ENCODE data around the gene TNNT1. TPM values are rescaled to one million over a fixed set of nuclear protein-coding genes. Genes with fewer than 3 reads are reported as not detected.

The TNNT1 gene
- polyA plus RNA-seq, 1 donor, result 10.2 TPM

DNA sequence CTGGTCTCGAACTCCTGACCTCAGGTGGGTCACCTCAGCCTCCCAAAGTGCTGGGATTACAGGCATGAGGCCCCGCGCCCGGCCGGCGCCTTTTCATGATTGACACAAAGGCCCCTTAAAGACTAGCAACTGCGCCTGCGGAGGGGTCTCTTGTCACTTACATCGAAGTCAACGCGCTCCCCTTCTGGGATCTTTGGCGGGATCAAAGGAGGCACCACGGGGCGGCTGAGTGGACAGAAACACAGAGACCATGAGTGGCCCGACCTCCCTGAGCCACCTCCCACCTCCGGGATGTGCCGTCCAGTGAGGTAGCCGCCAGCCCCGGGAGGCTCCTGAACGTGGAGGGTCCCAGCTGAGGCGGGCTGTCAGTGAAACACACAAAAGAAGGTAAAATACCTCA, 7.3 kb downstream of the TNNT1 start:
- DNase-seq, result no peak
- peaks cover 1% of the 10 kb centered on the region for H3K4me1 ChIP-seq (ENCODE audit: control insufficient read depth, insufficient read depth, low read length)
- H3K27ac ChIP-seq (ENCODE audit: low read length), result no peak overlapping the region
- no peaks in the 10 kb centered on the region for H3K36me3 ChIP-seq (ENCODE audit: control insufficient read depth, insufficient read depth, low read length)
- no CpG with 5 or more reads among the region's 21 CpGs for WGBS (ENCODE audit: insufficient coverage, low lambda C conversion rate)
- no peaks in the 10 kb centered on the region for H3K9me3 ChIP-seq (ENCODE audit: control insufficient read depth, low read depth, low read length)
- peaks cover 46% of the 10 kb centered on the region for H3K27me3 ChIP-seq (ENCODE audit: control insufficient read depth, insufficient read depth, low read length)
- no peak overlapping the region for H3K4me3 ChIP-seq (ENCODE audit: low read length)

DNA sequence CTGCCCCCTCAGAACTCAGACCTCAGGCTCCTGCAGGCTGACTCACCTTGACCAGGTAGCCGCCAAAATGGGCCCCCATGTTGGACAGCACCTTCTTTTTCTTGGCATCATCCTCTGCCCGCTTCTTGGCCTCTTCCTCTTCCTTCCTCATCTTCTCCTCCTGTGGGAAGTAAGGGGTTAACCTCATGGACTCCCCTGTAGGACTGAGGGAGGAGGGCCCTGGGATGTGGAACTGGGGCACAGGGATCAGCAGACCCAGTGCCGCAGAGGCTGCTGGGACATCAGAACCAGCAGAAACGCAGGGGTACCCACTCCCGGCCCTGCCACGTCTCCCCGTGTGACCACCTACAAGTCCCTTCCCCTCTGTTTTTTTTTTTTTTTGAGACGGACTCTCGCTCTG, 11.1 kb downstream of the TNNT1 start:
- no peak for DNase-seq
- Histone ChIP-seq H3K9me3 (ENCODE audit: control insufficient read depth, low read depth, low read length) (no peaks in the 10 kb centered on the region), H3K27ac (ENCODE audit: low read length) (no peak overlapping the region), H3K4me1 (ENCODE audit: control insufficient read depth, insufficient read depth, low read length) (no peaks in the 10 kb centered on the region), H3K27me3 (ENCODE audit: control insufficient read depth, insufficient read depth, low read length) (peaks cover 27% of the 10 kb centered on the region), H3K4me3 (ENCODE audit: low read length) (no peak overlapping the region), H3K36me3 (ENCODE audit: control insufficient read depth, insufficient read depth, low read length) (no peaks in the 10 kb centered on the region)
- WGBS (ENCODE audit: insufficient coverage, low lambda C conversion rate), result no CpG with 5 or more reads among the region's 9 CpGs

DNA sequence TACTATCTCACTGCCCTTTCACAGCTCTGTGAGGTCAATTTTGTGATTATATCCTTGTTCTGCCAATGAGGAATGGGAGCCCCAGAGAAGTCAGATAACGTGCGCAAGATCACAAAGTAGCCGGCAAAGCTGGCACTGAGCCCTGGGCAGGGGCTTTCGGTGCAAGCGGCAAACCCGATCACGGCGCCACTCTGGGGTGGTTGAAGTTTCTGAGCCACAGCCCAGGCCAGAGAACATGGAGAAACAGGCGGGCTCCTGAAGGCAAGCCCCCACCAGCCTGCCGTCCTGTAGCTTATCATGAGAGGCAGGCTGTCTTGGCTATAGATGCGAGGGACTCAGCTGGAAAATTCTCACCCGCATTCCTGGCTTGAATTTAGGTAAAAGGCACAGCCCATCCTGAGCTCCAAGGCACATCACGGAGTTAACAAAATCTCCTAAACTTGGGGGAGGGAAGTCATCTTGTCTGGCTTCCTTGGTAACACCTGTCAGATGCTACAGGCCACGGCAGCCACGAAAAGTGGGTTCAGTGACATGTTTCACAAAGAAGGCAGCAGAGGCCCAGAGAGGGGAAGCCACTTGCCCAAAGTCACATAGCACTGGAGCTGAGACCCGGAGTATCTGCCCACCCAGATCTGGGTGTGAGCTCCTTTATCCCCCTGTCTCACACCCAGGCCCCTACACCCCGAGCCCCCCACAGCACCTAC, 12.5 kb downstream of the TNNT1 start:
- H3K36me3 ChIP-seq (ENCODE audit: control insufficient read depth, insufficient read depth, low read length), result no peaks in the 10 kb centered on the region
- H3K27ac ChIP-seq (ENCODE audit: low read length), result no peak overlapping the region
- H3K4me1 ChIP-seq (ENCODE audit: control insufficient read depth, insufficient read depth, low read length), result no peaks in the 10 kb centered on the region
- H3K27me3 ChIP-seq (ENCODE audit: control insufficient read depth, insufficient read depth, low read length), result peaks cover 21% of the 10 kb centered on the region
- H3K9me3 ChIP-seq (ENCODE audit: control insufficient read depth, low read depth, low read length), result no peaks in the 10 kb centered on the region
- no peak for DNase-seq
- no peak overlapping the region for H3K4me3 ChIP-seq (ENCODE audit: low read length)
- no CpG with 5 or more reads among the region's 17 CpGs for WGBS (ENCODE audit: insufficient coverage, low lambda C conversion rate)

DNA sequence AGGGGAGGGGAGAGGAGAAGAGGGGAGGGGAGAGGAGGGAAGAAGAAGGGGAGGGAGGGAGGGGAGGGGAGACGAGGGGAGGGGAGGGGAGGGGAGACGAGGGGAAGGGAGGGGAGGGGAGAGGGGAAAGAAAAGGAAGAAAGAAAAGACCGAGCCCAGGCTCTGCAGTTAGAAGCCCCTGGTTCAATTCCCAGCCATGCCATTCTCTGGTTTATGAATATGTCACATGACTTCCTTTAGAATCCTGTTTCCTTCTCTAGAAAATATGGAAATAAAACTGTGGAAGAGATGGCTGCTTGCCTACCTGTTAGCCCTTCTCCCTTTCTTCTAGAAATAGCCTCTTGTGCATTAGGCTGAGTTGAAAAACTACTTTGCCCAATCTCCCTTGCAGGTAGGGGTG, 14.3 kb downstream of the TNNT1 start:
- H3K36me3 ChIP-seq (ENCODE audit: control insufficient read depth, insufficient read depth, low read length), result no peaks in the 10 kb centered on the region
- H3K4me1 ChIP-seq (ENCODE audit: control insufficient read depth, insufficient read depth, low read length), result no peaks in the 10 kb centered on the region
- H3K4me3 ChIP-seq (ENCODE audit: low read length), result no peak overlapping the region
- peaks cover 19% of the 10 kb centered on the region for H3K27me3 ChIP-seq (ENCODE audit: control insufficient read depth, insufficient read depth, low read length)
- H3K27ac ChIP-seq (ENCODE audit: low read length), result no peak overlapping the region
- H3K9me3 ChIP-seq (ENCODE audit: control insufficient read depth, low read depth, low read length), result no peaks in the 10 kb centered on the region
- DNase-seq, result no peak
- no CpG with 5 or more reads among the region's 3 CpGs for WGBS (ENCODE audit: insufficient coverage, low lambda C conversion rate)

DNA sequence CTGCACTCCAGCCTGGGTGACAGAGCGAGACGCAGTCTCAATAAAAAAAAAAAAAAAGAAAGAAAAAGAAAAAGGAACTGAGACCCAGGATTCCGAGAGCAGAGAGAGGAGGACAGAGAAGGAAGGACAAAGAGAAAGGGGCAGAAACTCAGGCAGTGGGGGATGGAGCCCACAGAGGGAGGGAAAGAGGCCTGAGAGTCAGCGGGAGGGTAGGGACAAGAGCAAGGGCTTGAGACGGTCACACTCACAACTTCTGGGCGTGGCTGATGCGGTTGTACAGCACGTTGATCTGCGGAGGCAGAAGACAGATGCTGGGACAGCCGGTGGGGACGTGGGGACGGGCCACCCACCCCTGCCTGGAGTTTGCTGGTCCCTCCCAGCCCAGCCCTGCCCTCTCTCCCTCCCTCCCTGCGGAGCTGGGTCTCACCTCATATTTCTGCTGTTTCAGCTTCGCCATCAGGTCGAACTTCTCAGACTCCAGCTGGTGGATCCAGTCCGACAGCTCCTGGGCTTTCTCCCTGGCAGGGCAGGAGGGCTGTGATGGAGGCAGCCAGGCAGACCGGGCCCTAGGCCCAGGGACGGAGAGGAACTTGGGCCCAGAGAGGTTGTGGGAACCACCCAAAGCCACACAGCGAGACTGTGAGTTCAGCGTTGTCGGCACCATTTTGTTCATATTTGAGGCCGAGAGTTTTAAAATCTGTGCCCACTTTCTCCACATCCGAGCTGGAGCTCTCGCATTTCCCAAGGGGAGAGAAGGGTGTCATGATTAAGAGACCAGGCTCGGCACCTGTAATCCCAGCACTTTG, 15.2 kb downstream of the TNNT1 start:
- no peak overlapping the region for H3K27ac ChIP-seq (ENCODE audit: low read length)
- H3K27me3 ChIP-seq (ENCODE audit: control insufficient read depth, insufficient read depth, low read length), result peaks cover 19% of the 10 kb centered on the region
- no peaks in the 10 kb centered on the region for H3K36me3 ChIP-seq (ENCODE audit: control insufficient read depth, insufficient read depth, low read length)
- 60% methylated on average over 1 of the region's 25 CpGs for WGBS (ENCODE audit: insufficient coverage, low lambda C conversion rate)
- no peaks in the 10 kb centered on the region for H3K9me3 ChIP-seq (ENCODE audit: control insufficient read depth, low read depth, low read length)
- H3K4me3 ChIP-seq (ENCODE audit: low read length), result no peak overlapping the region
- H3K4me1 ChIP-seq (ENCODE audit: control insufficient read depth, insufficient read depth, low read length), result no peaks in the 10 kb centered on the region
- no peak for DNase-seq

DNA sequence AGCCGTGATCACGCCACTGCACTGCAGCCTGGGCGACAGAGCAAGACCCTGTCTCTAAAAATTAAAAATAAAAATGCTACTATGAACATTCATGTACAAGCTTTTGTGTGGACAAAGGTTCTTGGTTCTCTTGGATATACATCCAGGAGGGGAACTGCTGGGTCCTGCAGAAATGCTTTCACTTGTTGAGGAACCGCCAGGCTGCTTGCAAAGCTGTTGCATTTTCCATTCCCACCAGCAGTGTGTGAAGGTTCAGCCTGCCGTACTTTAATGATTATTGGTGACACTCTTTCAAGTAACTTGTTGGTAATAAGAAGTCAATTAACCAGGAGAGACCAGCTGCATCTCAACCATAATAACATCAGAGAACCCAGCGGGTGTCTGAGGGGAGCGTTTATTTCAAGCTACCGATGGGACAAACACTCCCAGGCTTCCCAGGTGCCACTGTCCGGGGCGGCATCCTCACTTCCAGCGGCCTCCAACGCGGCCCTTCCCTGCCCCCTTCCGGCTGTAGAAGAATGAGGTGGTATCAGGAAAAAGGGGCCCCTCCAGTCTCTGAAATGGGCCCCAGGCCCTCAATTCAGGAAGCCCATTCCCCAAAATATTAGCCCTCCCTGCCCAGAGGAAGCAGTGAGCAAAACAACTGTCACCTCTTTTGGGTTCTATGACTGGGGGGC, 16.4 kb downstream of the TNNT1 start:
- WGBS (ENCODE audit: insufficient coverage, low lambda C conversion rate), result no CpG with 5 or more reads among the region's 14 CpGs
- H3K27ac ChIP-seq (ENCODE audit: low read length), result no peak overlapping the region
- H3K27me3 ChIP-seq (ENCODE audit: control insufficient read depth, insufficient read depth, low read length), result peaks cover 19% of the 10 kb centered on the region
- H3K4me1 ChIP-seq (ENCODE audit: control insufficient read depth, insufficient read depth, low read length), result no peaks in the 10 kb centered on the region
- H3K36me3 ChIP-seq (ENCODE audit: control insufficient read depth, insufficient read depth, low read length), result no peaks in the 10 kb centered on the region
- DNase-seq, result no peak
- H3K9me3 ChIP-seq (ENCODE audit: control insufficient read depth, low read depth, low read length), result no peaks in the 10 kb centered on the region
- no peak overlapping the region for H3K4me3 ChIP-seq (ENCODE audit: low read length)

DNA sequence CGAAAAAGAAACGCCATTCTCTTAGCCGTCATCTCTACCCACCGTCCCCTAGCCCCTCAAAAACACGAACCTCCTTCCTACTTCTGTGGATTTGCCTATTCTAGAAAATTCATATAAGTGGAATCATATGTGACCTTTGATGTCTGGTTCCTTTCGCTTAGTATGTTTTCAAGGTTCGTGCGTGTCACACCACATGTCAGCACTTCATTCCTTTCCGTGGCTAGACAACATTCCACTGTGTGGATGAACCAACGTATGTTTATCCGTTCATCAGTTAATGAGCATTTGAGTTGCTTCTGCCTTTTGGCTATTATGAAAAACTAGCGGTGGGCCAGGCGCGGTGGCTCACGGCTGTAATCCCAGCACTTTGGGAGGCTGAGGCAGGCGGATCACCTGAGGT, 17.6 kb downstream of the TNNT1 start:
- Histone ChIP-seq H3K4me1 (ENCODE audit: control insufficient read depth, insufficient read depth, low read length) (no peaks in the 10 kb centered on the region), H3K9me3 (ENCODE audit: control insufficient read depth, low read depth, low read length) (no peaks in the 10 kb centered on the region), H3K4me3 (ENCODE audit: low read length) (no peak overlapping the region), H3K36me3 (ENCODE audit: control insufficient read depth, insufficient read depth, low read length) (no peaks in the 10 kb centered on the region), H3K27me3 (ENCODE audit: control insufficient read depth, insufficient read depth, low read length) (peaks cover 19% of the 10 kb centered on the region), H3K27ac (ENCODE audit: low read length) (no peak overlapping the region)
- no peak for DNase-seq
- WGBS (ENCODE audit: insufficient coverage, low lambda C conversion rate), result 91% methylated on average over 4 of the region's 16 CpGs

DNA sequence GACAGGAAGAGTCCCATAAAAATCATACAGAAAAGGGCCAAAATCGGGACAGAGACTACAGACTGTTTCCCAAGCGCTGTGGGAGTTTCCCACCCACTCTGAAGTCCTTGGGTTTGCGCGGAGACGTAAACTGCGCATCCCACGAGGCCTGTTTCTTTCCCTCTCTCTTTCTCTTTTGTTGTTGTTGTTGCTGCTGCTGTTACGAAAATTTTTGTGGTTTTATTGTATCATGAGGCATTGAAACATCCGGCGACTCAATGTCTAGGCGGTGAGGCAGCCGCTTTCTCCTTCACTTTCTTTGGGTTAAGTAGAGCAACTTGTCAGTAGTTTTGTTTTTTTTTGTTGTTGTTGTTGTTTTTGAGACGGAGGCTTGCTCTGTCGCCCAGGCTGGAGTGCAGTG, 30.0 kb downstream of the TNNT1 start:
- peaks cover 2% of the 10 kb centered on the region for H3K36me3 ChIP-seq (ENCODE audit: control insufficient read depth, insufficient read depth, low read length)
- H3K4me3 ChIP-seq (ENCODE audit: low read length), result peak overlapping the region; percentile 66
- WGBS (ENCODE audit: insufficient coverage, low lambda C conversion rate), result 92% methylated on average over 4 of the region's 14 CpGs
- no peak for DNase-seq
- H3K27ac ChIP-seq (ENCODE audit: low read length), result no peak overlapping the region
- H3K9me3 ChIP-seq (ENCODE audit: control insufficient read depth, low read depth, low read length), result no peaks in the 10 kb centered on the region
- H3K27me3 ChIP-seq (ENCODE audit: control insufficient read depth, insufficient read depth, low read length), result no peaks in the 10 kb centered on the region
- H3K4me1 ChIP-seq (ENCODE audit: control insufficient read depth, insufficient read depth, low read length), result peaks cover 26% of the 10 kb centered on the region

DNA sequence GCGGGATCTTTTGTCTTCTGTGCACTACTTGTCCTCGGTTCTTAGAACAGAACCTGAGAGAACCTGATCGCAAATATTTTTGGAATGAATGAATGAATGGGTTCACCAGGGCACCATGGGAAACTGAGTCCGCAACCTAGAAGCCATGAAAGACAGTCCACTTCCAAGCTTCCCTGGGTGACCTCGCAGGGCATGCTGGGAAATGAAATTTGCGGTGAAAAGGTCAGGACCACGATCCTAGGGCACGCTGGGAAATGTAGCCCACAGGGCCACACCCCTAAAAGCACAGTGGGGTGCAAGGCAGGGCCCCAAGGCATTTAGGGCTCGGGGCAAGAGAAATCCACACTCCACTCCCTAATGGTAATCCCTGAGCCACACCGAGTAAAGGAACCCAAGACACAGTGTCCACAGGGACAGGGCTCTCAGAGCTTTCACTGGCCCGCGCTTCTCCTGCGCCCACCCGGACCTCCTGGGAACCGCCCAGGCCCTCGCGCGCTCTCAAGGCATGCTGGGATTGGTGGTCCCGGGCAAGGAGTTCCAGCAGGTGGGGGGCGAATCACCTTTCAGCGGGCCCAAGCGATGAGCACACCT, 30.5 kb downstream of the TNNT1 start:
- Histone ChIP-seq H3K27me3 (ENCODE audit: control insufficient read depth, insufficient read depth, low read length) (no peaks in the 10 kb centered on the region), H3K9me3 (ENCODE audit: control insufficient read depth, low read depth, low read length) (no peaks in the 10 kb centered on the region), H3K4me1 (ENCODE audit: control insufficient read depth, insufficient read depth, low read length) (peaks cover 31% of the 10 kb centered on the region), H3K36me3 (ENCODE audit: control insufficient read depth, insufficient read depth, low read length) (peaks cover 2% of the 10 kb centered on the region), H3K4me3 (ENCODE audit: low read length) (peak overlapping the region; percentile 66), H3K27ac (ENCODE audit: low read length) (no peak overlapping the region)
- no CpG with 5 or more reads among the region's 22 CpGs for WGBS (ENCODE audit: insufficient coverage, low lambda C conversion rate)
- DNase-seq, result peak; percentile 47 to 79

DNA sequence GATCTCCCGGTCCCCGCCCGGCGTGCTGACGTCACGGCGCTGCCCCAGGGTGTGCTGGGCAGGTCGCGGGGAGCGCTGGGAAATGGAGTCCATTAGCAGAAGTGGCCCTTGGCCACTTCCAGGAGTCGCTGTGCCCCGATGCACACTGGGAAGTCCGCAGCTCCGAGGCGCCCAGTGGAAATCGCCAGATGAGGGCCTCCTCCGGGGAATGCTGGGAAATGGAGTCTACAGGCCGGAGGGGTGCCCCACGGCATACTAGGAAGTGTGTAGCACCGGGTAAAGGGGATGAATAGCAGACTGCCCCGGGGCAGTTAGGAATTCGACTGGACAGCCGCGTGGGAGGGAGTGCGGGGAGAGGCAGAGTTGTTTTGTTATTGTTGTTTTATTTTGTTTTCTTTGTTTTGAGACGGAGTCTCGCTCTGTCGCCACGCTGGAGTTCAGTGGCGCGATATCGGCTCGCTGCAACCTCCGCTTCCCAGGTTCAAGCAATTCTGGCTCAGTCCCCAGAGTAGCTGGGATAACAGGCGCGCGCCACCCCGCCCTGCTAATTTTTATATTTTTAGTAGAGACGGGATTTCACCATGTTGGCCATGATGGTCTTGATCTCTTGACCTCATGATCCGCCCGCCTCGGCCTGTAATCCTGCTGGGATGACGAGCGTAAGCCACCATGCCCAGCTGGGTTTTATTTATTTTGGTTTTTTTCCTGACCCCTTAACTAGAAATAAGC, 31.2 kb downstream of the TNNT1 start:
- 0% methylated on average over 1 of the region's 44 CpGs for WGBS (ENCODE audit: insufficient coverage, low lambda C conversion rate)
- peaks cover 38% of the 10 kb centered on the region for H3K4me1 ChIP-seq (ENCODE audit: control insufficient read depth, insufficient read depth, low read length)
- no peaks in the 10 kb centered on the region for H3K27me3 ChIP-seq (ENCODE audit: control insufficient read depth, insufficient read depth, low read length)
- H3K9me3 ChIP-seq (ENCODE audit: control insufficient read depth, low read depth, low read length), result no peaks in the 10 kb centered on the region
- H3K4me3 ChIP-seq (ENCODE audit: low read length), result peak overlapping the region; percentile 66
- peaks cover 2% of the 10 kb centered on the region for H3K36me3 ChIP-seq (ENCODE audit: control insufficient read depth, insufficient read depth, low read length)
- H3K27ac ChIP-seq (ENCODE audit: low read length), result peak overlapping the region; percentile 48
- DNase-seq, result peak; percentile 99 to 100

Measured in large intestine (tissue), 3 donors.